Activated CD8-positive, alpha-beta memory T cell treated with anti-CD3 and anti-CD28 coated beads, Interleukin-2, amount 50 U/mL, for 24 hours (primary cell): Measurements from ENCODE around the gene EPC2.
"Not testable (repeated sequence)": the region's sequence is repeated elsewhere in the genome, so short reads cannot be mapped to it uniquely, and the experiment has no call there.

Experiments used
- DNase-seq: peaks from one replicate; pipeline ENCODE4 v3.0.0-alpha.2; 2020; ENCODE audit errors: extremely low read depth

The EPC2 gene

GRCh38 chr2:148721991-148722777, 77.6 kb downstream of the EPC2 start:
- no peak for DNase-seq

- DNase-seq: no peak
These were observed 81.0 kb downstream of the EPC2 start for GRCh38 chr2:148725564-148725963.

GRCh38 chr2:148726228-148726627, 81.7 kb downstream of the EPC2 start:
- no peak for DNase-seq

GRCh38 chr2:148730085-148730484, 85.5 kb downstream of the EPC2 start:
- no peak for DNase-seq

GRCh38 chr2:148737742-148738141, 93.2 kb downstream of the EPC2 start:
- DNase-seq: no peak

GRCh38 chr2:148739454-148740105, 95.0 kb downstream of the EPC2 start:
- no peak for DNase-seq

GRCh38 chr2:148742373-148742772, 97.8 kb downstream of the EPC2 start:
- no peak for DNase-seq

- DNase-seq: no peak
These were observed 100.8 kb downstream of the EPC2 start for GRCh38 chr2:148745151-148745851.

- no peak for DNase-seq
These were observed 102.4 kb downstream of the EPC2 start for GRCh38 chr2:148746973-148747372.

GRCh38 chr2:148751907-148752306, 107.4 kb downstream of the EPC2 start:
- no peak for DNase-seq

- DNase-seq: no peak
These were observed 108.4 kb downstream of the EPC2 start for GRCh38 chr2:148752977-148753376.

- no peak for DNase-seq
These were observed 110.3 kb downstream of the EPC2 start for GRCh38 chr2:148754864-148755263.

GRCh38 chr2:148756292-148756975, 111.9 kb downstream of the EPC2 start:
- no peak for DNase-seq

- no peak for DNase-seq
These were observed 120.3 kb downstream of the EPC2 start for GRCh38 chr2:148764815-148765214.

GRCh38 chr2:148770047-148770446, 125.5 kb downstream of the EPC2 start:
- no peak for DNase-seq

- no peak for DNase-seq
These were observed 137.0 kb downstream of the EPC2 start for GRCh38 chr2:148781544-148781943.

GRCh38 chr2:148789059-148789458, 144.5 kb downstream of the EPC2 start:
- no peak for DNase-seq

- not testable (repeated sequence) for DNase-seq
These were observed 145.6 kb downstream of the EPC2 start for GRCh38 chr2:148790172-148790571.

GRCh38 chr2:148794558-148794957, 150.0 kb downstream of the EPC2 start:
- DNase-seq: no peak

- no peak for DNase-seq
These were observed 152.4 kb downstream of the EPC2 start for GRCh38 chr2:148796735-148797512.

GRCh38 chr2:148802448-148803220, 158.1 kb downstream of the EPC2 start:
- no peak for DNase-seq
